Body of pancreas (tissue), 4 donors: ENCODE measurements around the gene PITPNM2.

Experiments used
- CTCF ChIP-seq, 7 experiments: fragments of 450-650 bp in 4 of 7; fragments of 200-600 bp in 3 of 7; sonication (generic) in 3 of 7; IDR thresholded peaks; one replicate each; pipeline ENCODE4 v1.5.1; 2016 to 2019; ENCODE audit warnings: antibody characterized with exemption in 7 of 7
- POLR2A ChIP-seq, 3 donors: fragments of 450-650 bp; IDR thresholded peaks; one replicate each; pipeline ENCODE4 v1.6.1; 2016; ENCODE audit warnings: antibody characterized with exemption in 3 of 3, mild to moderate bottlenecking in 2 of 3

GRCh38 chr12:123148655-123149054 is 2.2 kb downstream of the PITPNM2 start:
- TF ChIP-seq CTCF (IDR thresholded peaks at IDR 0.05): no peak
- TF ChIP-seq POLR2A (IDR thresholded peaks at IDR 0.05): no peak
